ENCODE measurements around the gene NSMF.

Gene NSMF, protein sequence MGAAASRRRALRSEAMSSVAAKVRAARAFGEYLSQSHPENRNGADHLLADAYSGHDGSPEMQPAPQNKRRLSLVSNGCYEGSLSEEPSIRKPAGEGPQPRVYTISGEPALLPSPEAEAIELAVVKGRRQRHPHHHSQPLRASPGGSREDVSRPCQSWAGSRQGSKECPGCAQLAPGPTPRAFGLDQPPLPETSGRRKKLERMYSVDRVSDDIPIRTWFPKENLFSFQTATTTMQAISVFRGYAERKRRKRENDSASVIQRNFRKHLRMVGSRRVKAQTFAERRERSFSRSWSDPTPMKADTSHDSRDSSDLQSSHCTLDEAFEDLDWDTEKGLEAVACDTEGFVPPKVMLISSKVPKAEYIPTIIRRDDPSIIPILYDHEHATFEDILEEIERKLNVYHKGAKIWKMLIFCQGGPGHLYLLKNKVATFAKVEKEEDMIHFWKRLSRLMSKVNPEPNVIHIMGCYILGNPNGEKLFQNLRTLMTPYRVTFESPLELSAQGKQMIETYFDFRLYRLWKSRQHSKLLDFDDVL

DNA sequence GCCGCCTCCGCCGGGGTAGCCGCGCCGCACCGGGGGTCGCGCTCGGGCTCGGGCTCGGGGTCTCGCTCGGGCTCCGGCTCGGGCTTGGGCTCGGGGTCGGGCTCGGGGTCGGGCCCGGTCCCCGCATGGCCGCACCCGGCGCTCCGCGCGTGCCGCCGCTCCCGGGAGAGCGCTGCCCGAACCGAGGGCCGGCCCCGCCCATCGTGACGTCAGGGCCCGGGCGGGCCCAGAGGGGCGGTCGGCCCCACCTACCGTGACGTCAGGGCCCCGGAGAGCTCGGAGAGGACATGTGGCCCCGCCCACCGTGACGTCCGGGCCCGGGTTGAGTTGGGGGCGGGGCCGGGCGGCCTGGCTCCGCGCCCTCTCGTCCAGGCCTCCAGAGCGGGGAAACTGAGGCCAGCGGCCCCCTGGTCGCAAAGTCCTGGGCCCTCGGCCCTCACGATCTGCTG, at the start of gene NSMF:
Gene NSMF (minus strand): TSS at position 183 of the 449 bp plus-strand sequence. CDS start 232 bp downstream, outside the sequence.
- DNase-seq (ENCODE audit: extremely low read depth in 1 of 2, low read depth in 1 of 2): peak; percentile 79 to 86

DNA sequence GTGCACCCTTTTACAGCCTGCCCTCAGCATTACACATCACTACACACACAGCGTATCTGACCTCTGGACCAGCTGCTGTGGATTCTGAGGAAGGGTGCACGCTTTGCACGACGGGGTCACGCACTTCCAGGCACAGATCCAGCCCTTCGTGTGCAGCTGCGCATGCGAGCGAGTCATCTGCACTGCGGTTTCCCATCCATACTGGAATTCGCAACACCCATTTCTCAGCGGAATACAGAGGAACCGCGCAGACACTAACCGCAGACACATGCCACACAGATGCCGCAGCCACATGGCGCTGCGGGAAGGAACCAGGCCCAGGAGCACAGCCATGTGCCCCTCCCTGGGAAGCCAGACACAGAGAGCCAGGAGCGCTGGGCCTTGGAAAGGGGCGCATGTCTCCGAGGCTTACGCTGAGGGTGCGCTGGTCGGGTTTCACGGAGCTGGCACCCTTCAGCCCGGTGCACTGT, 47.6 kb upstream of the NSMF start:
- DNase-seq (ENCODE audit: extremely low read depth in 1 of 2, low read depth in 1 of 2): no peak

DNA sequence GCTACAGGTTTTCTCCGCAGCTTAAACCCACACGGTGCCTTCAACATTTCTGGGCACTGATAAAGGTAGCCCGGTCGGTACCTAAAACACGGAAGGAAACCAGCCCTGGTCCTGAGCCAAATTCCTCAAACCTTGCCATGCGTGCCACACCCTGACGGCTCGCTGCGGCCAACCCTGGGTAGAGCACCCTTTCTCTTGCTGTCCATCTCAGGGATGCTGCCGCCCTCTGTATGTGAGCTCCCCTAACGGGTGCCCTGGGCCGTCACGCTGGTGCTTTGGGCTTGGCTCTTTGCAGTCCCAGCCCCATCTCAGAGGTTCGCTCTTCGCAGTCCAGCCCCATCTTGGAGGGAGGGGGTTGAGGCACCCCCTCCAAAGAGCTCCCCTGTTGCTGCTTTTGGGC, 47.1 kb upstream of the NSMF start:
- DNase-seq (ENCODE audit: extremely low read depth in 1 of 2, low read depth in 1 of 2): no peak

GRCh38 chr9:137505421-137506140, 46.4 kb upstream of the NSMF start:
- DNase-seq (ENCODE audit: extremely low read depth in 1 of 2, low read depth in 1 of 2): no peak

GRCh38 chr9:137504432-137504777, 45.3 kb upstream of the NSMF start:
- no peak for DNase-seq (ENCODE audit: extremely low read depth in 1 of 2, low read depth in 1 of 2)

- DNase-seq (ENCODE audit: extremely low read depth in 1 of 2, low read depth in 1 of 2): no peak
Measured at GRCh38 chr9:137502008-137502911, 43.1 kb upstream of the NSMF start.

DNA sequence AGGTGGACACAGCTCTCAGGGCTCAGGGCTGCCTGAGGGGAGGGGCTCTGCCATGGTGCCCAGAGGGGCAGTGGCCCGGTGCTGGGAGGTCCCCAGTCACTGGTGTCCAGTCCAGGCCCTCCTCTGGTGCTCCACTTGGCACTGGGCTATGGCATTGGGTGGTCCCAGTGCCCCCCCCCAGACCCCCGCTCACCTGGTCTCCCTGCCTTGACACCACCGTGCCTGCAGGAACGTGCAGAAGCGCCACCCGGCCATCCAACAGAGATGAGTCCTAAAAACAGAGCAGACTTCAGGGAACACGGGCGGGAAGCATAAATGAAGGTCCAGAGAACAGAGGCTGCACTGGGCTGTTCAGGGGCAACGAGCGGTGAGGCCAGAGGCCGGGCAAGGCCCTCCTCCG, 42.3 kb upstream of the NSMF start:
- DNase-seq (ENCODE audit: extremely low read depth in 1 of 2, low read depth in 1 of 2): no peak

GRCh38 chr9:137500666-137501397, 41.7 kb upstream of the NSMF start:
- no peak for DNase-seq (ENCODE audit: extremely low read depth in 1 of 2, low read depth in 1 of 2)

DNA sequence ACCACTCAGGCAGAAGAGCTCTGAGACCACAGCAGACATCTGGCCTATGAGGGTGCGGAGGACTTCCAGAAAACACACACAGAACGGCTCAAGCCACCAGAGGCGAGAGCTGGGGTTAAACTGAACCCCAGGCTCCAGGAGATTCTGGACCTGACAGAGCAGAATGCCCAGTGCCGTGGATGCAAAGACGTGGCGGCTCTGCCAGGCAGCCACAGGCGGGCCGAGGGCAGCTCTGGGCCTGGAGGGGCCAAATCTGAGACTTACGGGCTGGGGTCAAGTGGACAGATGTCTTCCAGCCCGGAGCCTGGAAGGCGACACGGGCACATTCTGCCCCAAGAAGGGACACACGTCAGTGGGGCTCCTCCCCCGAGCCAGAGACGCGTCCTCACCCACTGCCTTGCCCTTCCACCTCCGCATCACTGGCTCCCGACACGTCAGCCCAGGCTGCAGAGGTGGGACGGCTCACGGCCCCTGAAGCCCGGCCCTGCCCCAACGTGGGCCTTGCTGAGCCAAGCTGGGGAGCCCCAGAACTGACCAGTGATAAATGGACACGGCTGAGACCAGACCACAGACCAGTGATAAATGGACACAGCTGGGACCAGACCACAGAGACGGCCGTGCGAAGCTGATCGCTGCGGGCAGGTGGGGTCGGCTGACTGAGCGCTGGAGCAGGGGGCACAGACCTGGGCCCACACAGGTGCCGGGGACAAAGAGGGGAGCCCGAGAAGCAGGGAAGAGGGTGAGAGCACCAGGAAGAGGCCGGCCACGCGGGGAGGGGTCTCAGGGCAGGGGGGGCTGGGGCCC, 40.9 kb upstream of the NSMF start:
- no peak for DNase-seq (ENCODE audit: extremely low read depth in 1 of 2, low read depth in 1 of 2)

DNA sequence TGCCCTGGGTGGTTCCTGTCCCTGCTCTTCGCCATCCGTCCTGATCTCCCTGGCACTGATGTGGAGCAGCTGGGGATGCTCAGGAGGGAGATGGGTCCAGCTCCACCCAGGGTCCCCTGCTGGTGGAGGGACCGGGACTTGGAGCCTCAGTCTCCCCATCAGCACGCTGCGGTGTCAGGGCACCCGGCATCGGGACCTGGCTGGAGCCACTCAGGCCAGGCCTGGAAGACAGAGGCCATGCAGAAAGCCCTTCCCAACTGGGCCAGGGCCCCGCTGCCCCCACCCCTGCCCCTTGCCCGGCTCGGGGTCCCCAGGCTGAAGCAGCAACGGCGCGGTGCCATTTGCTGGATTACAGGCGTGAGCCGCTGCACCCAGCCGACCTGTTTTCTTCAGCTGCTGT, 40.3 kb upstream of the NSMF start:
- DNase-seq (ENCODE audit: extremely low read depth in 1 of 2, low read depth in 1 of 2): no peak

DNA sequence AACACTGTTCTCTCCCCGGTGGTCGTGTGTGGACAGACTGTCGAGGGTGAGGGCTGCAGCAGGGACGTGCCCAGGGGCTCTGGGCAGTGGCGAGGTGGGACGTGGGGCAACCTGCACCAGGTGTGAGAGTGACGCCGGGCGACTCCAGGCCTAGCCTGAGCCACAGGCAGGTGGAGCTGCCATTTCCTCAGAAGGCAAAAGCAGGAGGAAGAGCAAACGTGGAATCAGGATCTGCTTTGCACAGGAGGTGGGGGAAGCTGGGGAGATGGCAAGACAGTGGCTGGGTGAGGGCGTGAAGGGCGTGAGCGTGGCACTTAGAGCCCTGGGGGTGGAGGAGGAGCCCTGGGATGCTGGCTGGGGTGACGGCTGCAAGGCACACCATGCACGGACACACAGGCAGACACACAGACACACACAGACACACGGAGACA, 39.6 kb upstream of the NSMF start:
- no peak for DNase-seq (ENCODE audit: extremely low read depth in 1 of 2, low read depth in 1 of 2)

DNA sequence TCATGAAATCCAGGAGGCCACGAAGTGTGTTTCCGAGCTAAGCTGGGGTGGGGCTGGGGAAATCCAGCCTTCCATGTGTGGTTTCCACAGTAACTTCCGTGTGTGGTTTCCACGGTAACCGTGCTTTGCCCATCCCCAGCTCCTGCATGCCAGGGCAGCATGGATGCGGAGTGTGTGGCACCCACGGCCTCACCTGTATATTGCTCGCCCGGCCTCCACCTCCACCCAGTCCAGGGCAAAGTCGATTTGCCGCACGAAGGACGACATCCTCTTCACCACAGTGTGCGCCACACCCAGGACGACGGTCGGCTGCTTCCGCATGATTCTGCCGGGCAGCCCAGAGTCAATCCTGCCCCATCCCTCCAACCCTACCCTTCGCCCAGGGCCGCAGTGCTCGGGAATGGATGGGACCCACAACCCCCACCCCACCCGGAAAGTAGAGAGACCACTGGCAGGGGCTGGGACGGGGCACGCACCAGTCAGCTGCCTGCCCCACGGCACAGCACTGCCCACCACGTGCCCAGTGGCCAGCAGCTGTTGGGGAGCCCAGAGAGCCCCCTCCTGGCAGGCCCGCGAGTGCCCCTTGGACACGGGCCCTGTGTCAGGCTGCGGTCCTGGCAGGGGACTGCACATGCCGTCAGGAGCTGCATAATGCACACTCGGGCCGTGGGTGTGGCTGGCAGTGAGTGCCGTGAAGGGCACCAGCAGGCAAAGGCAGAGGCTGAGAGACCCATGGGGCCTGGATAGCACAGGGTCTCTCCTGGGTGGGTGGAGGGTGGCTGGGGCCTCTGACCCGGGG, 39.0 kb upstream of the NSMF start:
- DNase-seq (ENCODE audit: extremely low read depth in 1 of 2, low read depth in 1 of 2): no peak

- no peak for DNase-seq (ENCODE audit: extremely low read depth in 1 of 2, low read depth in 1 of 2)
Measured at GRCh38 chr9:137496601-137497375, 37.7 kb upstream of the NSMF start.

DNA sequence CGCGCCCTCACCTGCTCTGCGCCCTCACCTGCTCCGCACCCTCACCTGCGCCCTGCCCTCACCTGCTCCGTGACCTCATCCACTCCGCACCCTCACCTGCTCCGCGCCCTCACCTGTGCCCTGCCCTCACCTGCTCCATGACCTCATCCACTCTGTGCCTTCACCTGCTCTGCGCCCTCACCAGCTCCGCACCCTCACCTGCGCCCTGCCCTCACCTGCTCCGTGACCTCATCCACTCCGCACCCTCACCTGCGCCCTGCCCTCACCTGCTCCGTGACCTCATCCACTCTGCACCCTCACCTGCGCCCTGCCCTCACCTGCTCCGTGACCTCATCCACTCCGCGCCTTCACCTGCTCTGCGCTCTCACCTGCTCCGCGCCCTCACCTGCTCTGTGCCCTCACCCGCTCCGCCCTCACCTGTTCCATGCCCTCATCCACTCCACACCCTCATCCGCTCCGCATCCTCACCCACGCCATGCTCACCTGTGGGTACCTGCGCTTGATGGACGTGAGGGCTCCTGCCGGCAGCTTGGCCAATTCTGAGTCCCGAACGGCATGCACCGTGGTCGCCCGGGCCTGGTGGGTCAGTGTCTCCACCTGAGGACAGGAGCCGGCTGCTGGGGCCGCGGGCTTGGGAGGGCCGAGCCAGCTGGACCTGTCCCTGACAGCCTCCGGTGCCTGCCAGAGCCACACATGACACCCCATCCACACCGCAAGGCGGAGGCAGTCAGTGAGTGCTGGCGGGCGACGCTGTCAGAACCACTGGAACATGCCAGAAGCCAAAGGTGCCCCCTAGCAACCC, 35.6 kb upstream of the NSMF start:
- no peak for DNase-seq (ENCODE audit: extremely low read depth in 1 of 2, low read depth in 1 of 2)

GRCh38 chr9:137494104-137494544, 35.0 kb upstream of the NSMF start:
- DNase-seq (ENCODE audit: extremely low read depth in 1 of 2, low read depth in 1 of 2): no peak

DNA sequence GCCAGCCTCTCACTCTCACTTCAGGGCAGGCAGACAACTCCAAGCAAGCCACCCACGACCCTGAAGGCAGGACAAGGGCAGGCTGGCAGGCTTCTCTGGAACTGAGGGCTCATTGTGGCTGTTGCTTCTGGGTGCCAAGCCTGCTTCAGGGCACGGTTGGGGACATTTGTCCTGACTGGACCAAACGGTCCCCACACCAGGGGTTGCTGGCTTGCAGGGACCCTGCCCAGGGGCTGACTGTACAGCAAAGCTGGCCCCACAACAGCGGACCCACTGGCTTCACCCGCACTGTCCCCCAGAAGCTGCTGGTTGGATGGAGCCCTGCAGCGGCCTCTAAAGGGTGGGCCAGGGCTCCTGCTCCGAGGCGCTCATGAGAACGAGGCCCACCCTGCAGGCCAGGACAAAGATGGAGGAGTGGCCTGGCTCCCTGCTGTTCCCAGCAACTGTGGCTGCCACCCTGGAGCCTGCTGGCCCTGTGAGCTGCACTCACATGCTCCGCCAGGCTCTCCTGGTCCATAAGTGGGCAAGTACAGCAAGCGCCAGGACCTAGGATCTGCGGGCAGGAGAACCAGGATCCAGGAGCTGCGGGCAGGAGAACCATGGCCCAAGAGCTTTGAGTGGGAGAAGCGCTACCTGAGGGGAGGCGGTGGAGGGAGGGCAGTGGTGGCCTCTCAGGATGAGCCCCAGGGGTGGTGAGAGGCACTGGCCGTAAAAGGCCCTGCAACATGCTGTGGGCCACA, 34.4 kb upstream of the NSMF start:
- no peak for DNase-seq (ENCODE audit: extremely low read depth in 1 of 2, low read depth in 1 of 2)

All from stimulated activated CD8-positive, alpha-beta memory T cell treated with anti-CD3 and anti-CD28 coated beads, Interleukin-7, amount 100 ng/mL, for 48 hours (primary cell).